Measurements from ENCODE around the gene C20orf204.
"Not testable (repeated sequence)": the region's sequence is repeated elsewhere in the genome, so short reads cannot be mapped to it uniquely, and the experiment has no call there.

Gene C20orf204, protein sequence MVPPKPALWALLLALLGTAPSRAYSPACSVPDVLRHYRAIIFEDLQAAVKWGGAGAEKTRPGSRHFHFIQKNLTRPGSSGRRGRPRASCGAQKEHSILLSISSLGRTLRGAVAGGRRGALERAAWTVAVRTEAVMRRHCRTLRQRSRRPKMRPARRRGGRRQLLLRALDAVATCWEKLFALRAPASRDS

DNA sequence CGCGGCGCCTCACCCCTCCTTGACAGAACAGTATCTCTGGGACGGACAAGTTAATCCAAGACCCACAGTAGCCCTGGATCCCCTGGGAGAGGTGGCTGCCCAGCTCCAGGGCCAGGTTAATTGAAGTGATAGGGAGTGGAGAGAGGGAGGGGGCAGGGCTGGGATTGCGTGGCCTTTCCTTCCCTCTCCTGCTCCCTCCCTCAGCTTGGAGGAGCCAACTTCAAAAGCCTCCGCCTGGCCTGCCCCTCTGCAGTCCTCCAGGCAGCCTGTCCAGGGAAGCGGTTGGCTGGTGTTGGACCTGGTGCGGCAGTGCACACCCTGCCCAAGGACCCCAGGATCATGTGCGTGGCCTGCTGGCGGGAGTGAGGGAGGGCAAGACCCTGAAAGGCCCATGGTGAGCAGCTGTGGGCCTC, at the start of gene C20orf204:
Gene C20orf204 (plus strand): TSS at position 250 of the 413 bp plus-strand sequence. CDS start 142 bp downstream, at position 392.
- TF ChIP-seq ZNF274 (IDR thresholded peaks at IDR 0.05; ENCODE audit: low read depth, low read length) = no peak
- no peak within 1 kb of the TSS for H3K4me3 ChIP-seq (ENCODE audit: low read length)

DNA sequence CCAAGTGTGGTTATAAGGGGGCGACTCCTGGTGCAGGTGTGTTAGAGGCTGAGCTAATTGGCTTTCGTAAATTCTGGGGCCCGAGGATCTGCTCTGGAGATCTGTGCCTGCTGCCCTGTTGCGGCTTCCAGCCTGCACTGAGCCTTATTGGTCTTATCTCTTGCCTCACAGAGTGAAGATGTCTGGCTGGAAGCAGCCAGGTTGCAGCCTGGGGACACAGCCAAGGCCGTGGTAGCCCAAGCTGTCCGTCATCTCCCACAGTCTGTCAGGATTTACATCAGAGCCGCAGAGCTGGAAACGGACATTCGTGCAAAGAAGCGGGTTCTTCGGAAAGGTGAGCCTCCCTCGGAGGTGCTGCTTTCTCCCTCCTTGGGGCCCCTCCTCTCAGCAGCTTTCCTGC, 35.1 kb upstream of the C20orf204 start:
- H3K4me3 ChIP-seq (ENCODE audit: low read length) = no peak overlapping the region
- TF ChIP-seq ZNF274 (IDR thresholded peaks at IDR 0.05; ENCODE audit: low read depth, low read length) = no peak

DNA sequence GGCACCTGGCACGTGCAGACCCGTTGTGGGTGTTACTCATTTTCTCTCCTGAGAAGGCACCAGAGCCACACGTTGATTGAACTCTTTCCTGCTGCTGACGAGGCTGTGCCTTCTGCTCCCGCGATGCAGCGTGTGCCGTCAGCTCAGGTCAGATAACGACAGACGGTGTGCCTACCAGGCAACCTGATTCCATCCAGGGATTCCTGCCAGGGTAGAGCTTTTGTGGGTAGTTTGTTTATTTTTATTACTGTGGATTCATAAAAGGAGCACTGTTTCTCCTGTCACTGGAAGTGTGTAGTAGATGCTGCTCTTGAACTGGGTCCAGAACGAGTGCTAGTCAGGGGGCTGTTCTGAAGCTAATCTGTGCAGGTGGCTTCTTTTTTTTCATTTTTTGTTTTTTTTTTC, 34.4 kb upstream of the C20orf204 start:
- TF ChIP-seq ZNF274 (IDR thresholded peaks at IDR 0.05; ENCODE audit: low read depth, low read length) = no peak
- no peak overlapping the region for H3K4me3 ChIP-seq (ENCODE audit: low read length)

DNA sequence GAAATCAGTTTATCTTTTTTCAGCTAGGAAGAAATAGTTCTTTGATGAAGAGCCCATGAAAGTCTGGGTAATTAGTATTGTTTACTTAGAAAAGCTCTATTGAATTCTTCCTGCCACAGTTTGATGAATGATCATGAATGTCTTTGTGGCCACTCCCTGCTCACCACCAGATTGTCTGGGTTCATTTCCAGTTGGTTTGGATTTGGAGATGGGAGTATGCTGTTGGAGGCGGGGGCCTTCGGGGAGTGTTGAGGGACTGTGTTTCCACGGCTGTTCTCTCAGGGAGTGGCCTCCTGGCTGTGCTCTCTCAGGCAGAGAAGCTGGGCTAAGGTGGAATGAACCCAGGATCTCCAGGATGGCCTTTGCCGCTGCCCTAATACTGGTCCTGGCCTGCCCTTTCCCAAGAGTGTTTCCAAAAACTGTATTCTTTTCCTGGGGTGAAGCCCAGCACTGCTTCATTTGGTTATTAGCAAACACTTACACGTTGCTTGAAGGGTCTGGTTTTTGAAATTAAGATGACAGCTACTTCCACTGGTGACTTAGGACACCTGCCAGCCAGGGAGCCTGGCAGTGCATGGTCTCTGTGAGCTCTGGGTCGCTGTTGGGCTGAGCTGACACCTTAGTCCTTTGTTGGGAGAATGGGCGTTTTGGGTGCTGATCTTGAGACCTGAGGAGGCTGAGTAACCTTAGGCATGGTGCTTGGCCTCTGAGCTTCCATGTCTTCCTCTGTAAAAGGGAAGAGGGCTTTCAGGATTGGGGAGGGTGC, 31.8 kb upstream of the C20orf204 start:
- no peak for TF ChIP-seq ZNF274 (IDR thresholded peaks at IDR 0.05; ENCODE audit: low read depth, low read length)
- no peak overlapping the region for H3K4me3 ChIP-seq (ENCODE audit: low read length)

DNA sequence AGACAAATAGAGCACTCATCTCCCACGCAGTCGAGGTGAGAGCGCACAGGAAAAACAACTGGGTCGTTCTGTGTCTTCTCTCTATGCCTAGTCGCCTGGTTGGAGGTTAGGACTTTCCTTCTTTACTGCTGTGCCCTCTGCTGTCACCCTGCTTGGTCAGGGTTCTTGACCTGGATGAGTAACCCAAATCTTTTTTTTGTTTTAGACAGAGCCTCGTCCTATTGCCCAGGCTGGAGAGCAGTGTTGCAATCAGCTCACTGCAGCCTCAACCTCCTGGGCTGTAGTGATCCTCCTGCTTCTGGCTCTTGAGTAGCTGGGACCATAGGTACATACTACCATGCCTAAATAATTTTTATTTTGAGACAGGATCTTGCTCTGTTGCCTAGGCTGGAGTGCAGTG, 30.6 kb upstream of the C20orf204 start:
- no peak overlapping the region for H3K4me3 ChIP-seq (ENCODE audit: low read length)
- TF ChIP-seq ZNF274 (IDR thresholded peaks at IDR 0.05; ENCODE audit: low read depth, low read length) = no peak

DNA sequence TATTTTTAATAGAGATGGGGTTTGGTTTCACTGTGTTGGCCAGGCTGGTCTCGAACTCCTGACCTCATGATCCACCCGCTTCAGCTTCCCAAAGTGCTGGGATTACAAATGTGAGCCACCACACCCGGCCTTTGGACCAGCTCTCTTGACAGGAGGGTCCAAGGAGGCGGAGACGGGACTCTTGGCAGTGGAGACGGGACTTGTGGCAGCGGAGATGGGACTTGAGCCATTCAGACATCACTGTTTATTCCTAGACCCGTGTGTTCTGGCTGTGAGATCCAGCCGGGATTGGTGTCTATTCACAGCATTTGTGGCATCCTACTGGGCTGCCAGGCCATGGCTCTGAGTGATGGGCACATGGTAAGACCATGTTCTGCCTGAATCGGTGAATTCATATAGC, 29.5 kb upstream of the C20orf204 start:
- no peak for TF ChIP-seq ZNF274 (IDR thresholded peaks at IDR 0.05; ENCODE audit: low read depth, low read length)
- H3K4me3 ChIP-seq (ENCODE audit: low read length) = no peak overlapping the region

DNA sequence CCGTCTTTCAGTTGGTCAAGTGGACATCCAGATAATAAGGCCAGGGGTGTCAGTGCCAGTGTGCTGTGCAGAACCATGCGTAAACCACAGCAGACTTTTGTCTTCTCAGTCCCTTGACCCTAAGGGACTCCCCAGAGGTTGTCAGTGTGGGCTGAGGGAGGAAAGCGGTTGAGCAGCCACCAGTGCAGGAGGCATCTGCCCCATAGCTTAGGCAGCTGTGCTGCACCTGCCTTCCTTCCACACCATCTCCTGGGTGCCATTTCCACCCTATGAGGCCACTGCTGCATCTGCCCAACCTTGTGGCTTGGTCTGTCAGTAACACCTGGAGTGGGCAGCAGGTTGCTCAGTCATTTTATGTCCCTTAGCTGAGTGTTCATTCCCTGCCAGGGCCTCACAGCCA, 29.1 kb upstream of the C20orf204 start:
- no peak overlapping the region for H3K4me3 ChIP-seq (ENCODE audit: low read length)

DNA sequence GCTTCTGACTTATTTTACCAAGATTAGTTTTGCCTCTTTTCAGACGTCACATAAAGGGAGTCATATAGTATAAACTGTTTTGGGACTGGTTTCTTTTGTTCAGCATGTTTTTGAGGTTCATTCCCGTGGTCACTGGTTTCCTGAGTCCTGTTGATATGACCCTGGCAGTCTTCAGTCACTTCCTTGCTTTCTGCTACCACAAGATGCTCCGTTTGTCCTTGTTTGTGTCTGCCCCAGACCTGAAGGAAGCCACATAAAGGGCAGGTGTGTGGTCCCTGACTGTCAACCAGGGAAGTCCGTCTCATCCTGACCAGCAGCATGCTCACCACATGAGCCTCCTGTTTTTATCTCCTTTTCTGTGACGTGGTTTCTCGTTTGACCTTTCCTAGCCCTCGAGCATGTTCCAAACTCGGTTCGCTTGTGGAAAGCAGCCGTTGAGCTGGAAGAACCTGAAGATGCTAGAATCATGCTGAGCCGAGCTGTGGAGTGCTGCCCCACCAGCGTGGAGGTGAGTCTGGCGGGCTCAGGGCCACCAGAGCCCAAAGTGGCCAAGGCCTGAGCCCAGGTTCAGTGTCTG, 26.1 kb upstream of the C20orf204 start:
- no peak overlapping the region for H3K4me3 ChIP-seq (ENCODE audit: low read length)
- no peak for TF ChIP-seq ZNF274 (IDR thresholded peaks at IDR 0.05; ENCODE audit: low read depth, low read length)

More for the DNA sequence above, 29.1 kb upstream of the C20orf204 start:
- TF ChIP-seq ZNF274 (IDR thresholded peaks at IDR 0.05; ENCODE audit: low read depth, low read length) = no peak

DNA sequence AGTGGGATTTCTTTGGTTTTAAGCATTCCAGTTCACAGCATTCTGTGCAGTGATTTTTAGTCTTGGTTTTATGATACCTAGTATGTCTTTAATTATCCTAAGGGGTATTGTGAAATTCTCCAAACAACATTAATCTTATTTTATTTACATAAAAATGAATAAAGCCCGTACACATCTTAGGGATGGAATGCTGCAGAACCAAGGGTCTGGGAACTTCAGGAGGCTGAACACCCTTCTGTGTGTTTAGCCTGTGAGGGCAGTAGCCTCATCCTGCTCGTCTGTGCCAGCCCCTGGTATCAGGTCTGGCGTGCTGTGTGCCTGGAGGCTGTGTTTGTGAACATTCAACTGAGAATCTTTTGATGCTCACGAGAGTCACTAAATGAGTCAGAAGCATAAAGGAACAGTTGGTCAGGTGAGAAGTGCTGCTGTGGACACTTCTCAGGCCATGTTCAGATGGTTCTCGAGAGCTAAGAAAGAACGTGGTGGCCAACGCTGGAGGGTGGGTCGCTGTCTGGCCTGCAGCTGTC, 25.2 kb upstream of the C20orf204 start:
- H3K4me3 ChIP-seq (ENCODE audit: low read length) = no peak overlapping the region
- TF ChIP-seq ZNF274 (IDR thresholded peaks at IDR 0.05; ENCODE audit: low read depth, low read length) = no peak

DNA sequence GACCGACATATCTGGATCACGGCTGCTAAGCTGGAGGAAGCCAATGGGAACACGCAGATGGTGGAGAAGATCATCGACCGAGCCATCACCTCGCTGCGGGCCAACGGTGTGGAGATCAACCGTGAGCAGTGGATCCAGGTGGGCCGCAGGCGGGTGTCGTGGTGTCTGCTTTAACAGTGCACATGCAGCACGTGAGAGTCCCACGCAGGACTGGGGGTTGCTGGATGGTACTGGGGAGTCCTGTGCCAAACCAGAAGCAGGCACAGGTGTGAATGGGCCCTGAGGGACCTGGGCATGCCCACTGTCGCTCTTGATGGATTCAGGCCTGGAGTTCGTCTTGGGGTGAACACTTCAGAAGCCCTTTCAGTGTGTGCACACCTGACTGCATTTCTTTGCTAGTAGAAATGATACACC, 24.6 kb upstream of the C20orf204 start:
- H3K4me3 ChIP-seq (ENCODE audit: low read length) = no peak overlapping the region
- no peak for TF ChIP-seq ZNF274 (IDR thresholded peaks at IDR 0.05; ENCODE audit: low read depth, low read length)

DNA sequence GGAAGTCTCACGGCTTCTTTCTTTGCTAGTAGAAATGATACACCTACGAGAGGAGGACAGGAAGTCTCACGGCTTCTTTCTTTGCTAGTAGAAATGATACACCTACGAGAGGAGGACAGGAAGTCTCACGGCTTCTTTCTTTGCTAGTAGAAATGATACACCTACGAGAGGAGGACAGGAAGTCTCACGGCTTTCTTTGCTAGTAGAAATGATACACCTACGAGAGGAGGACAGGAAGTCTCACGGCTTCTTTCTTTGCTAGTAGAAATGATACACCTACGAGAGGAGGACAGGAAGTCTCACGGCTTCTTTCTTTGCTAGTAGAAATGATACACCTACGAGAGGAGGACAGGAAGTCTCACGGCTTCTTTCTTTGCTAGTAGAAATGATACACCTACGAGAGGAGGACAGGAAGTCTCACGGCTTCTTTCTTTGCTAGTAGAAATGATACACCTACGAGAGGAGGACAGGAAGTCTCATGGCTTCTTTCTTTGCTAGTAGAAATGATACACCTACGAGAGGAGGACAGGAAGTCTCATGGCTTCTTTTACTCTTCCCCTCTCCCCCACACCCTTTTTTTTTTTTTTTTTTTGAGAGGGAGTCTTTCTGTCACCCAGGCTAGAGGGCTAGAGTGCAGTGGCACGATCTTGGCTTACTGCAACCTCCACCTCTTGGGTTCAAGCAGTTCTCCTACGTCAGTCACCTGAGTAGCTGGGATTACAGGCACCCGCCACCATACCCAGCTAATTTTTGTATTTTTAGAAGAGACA, 23.4 kb upstream of the C20orf204 start:
- H3K4me3 ChIP-seq (ENCODE audit: low read length) = not testable (repeated sequence)

DNA sequence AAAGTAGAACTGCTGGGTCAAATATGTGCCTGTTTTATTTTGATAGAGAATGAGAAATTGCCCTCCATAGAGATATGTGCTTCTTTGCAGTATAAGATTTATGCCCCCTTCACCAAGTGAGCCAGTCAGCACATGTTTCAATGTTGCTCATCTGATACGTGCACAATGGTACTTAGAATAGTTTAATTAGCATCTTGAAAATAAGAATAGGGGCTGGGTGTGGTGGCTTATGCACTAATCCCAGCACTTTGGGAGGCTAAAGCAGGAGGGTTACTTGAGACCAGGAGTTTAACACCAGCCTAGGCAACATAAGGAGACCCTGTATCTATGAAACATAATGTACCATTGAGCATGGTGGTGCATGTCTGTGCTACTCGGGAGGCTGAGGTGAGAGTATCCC, 20.3 kb upstream of the C20orf204 start:
- H3K4me3 ChIP-seq (ENCODE audit: low read length) = no peak overlapping the region
- no peak for TF ChIP-seq ZNF274 (IDR thresholded peaks at IDR 0.05; ENCODE audit: low read depth, low read length)

DNA sequence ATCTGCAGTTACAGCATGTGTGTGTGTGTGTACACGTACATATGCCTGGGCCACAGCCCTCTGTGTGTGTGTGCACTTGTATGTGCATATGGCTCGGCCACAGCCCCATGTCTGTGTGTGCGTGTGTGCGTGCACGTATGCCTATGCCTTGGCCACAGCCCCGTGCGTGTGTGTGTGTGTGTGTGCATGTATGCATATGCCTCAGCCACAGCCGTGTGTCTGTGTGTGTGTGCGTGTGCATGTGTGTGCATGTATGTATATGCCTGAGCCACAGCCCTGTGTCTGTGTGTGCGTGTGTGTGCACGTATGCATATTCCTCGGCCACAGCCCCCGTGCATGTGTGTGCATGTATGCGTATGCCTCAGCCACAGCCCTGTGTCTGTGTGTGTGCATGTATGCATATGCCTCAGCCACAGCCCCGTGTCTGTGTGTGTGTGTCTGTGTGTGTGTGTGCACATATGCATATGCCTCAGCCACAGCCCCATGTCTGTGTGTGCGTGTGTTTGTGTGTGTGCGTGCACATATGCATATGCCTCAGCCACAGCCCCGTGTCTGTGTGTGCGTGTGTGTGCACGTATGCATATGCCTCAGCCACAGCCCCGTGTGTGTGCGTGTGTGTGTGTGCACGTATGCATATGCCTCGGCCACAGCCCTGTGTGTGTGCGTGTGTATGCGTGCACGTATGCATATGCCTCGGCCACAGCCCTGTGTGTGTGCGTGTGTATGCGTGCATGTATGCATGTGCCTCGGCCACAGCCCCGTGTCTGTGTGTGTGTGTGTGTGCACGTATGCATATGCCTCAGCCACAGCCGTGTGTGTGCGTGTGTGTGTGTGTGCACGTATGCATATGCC, 14.6 kb upstream of the C20orf204 start:
- TF ChIP-seq ZNF274 (IDR thresholded peaks at IDR 0.05; ENCODE audit: low read depth, low read length) = no peak
- H3K4me3 ChIP-seq (ENCODE audit: low read length) = no peak overlapping the region
